ENCODE measurements around the gene SLC22A1.

DNA sequence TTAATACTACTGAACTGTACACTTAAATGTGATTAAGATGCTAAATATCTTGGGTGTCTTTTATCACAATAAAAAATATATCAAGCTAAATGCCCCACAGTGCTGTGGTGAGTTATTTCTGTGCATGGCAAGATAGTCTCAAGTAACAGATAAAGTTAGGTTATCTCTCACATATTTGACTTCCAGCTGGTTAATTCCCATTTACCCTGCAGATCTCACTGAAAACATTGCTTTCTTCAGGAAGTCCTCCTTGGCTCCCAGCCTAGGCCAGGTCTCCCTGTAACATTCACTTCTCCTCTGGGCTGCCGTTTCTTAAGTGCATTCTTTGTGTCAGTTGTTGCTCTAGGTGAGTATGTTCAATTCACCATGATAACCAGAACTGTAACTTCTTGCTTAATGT lies 59.1 kb downstream of the SLC22A1 start:
- TF ChIP-seq CTCF (IDR thresholded peaks at IDR 0.05) (no peak), POLR2A (IDR thresholded peaks at IDR 0.05) (no peak)
